Hematopoietic multipotent progenitor cell (in vitro differentiated cells): Measurements from ENCODE around the gene OR52K2. TPM values are rescaled to one million over a fixed set of nuclear protein-coding genes. Genes with fewer than 3 reads are reported as not detected.
"Not testable (repeated sequence)": the region's sequence is repeated elsewhere in the genome, so short reads cannot be mapped to it uniquely, and the experiment has no call there.

Experiments used
- DNase-seq, 3 donors: peaks; one replicate each; pipeline ENCODE4 v3.0.0-alpha.2; 2011 to 2015; ENCODE audit warnings: low read depth in 2 of 3, low spot score in 2 of 3
- total RNA-seq: library from RNA; depleted of rRNA; stranded (reverse); fragments of >200 nt; gene quantifications from one replicate; pipeline ENCODE4 v1.2.3, GENCODE V29; 2012

Gene OR52K2
- total RNA-seq, 1 donor: not detected

DNA sequence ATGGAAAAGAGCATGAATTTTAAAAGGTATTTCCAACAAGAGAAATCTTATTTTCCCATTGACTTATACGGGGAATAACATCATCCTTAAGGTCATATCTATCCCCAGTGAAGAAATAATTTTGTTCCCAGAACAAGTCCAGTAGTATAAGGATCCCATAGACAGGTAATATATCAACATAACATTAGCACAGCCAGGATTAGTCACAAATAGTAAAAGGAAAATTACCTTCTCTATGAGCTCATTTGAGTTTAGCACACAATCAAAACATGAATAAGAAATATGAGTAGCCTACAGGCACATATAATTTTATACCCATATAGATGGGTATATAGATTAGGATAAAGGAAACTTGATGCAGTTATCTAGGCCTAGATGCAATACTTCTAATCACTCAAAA, 30.5 kb downstream of the OR52K2 start:
- no peak for DNase-seq

DNA sequence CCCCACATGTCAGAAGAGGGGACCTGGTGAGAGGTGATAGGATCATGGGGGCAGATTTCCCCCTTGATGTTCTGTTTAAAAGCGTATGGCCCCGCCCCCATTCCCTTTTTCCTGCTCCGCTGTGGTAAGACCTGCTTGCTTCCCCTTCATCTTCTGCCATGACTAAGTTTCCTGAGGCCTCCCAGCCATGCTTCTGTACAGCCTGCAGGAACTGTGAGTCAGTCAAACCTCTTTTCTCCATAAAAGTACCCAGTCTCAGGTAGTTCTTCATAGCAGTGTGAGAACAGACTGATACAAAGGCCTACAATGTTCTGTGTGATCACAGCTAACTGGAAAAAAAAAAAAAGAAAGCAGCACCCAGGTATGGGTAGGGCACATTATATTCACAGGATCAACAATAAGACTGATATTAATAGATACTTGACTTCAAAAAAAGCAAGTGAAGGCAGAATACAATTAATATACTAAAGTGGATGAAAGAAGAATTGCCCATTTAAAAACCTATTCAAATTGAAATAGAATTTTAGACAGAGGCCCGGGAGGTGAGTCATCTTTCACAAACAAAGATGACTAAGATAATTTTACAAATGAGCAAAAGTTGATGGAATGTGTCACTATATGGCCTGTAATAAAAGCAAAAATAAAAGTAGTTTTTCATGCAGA, 31.6 kb downstream of the OR52K2 start:
- peak in 1 of 3 donors; percentile 3 for DNase-seq

DNA sequence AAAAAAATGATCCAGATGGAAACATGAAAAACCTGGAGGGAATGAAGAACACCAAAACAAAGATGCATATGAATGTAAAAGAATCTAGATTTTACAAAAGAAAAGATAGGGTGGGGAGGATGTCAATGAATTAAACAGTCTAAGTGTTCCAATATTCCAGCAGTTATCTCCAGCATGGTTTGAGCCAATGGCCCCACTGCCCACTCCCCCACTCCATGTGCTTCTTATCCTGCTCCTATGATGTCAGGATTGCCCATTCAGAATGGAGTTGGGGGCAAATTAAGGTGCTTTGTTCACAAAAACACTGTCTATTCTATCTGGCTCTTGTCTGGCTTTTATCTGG, 32.1 kb downstream of the OR52K2 start:
- no peak for DNase-seq

DNA sequence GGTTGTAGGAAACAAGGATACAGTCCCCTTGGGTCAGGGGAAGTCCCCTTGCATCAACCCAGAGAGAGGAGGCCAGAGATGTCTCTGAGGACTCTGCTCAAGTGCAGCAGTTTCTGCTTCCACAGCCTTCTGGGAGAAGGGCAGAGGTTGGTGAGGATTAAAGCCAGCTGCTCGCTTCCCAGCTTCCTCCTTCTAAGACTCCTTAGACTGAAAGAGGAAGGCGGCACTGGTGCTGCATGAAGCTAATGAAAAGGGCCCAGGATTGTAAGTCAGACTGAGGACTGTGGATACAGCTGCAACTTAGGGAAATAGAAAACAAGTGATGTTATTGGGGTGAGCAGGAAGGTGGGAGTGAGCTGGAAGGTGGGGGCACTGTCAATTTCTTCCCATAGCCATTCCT, 33.4 kb downstream of the OR52K2 start, which contains the start of gene OR52K1:
Gene OR52K1, plus strand, starts transcription at position 202 of the 400 bp plus-strand sequence. CDS start 6,255 bp downstream, outside the sequence.
- DNase-seq: no peak

DNA sequence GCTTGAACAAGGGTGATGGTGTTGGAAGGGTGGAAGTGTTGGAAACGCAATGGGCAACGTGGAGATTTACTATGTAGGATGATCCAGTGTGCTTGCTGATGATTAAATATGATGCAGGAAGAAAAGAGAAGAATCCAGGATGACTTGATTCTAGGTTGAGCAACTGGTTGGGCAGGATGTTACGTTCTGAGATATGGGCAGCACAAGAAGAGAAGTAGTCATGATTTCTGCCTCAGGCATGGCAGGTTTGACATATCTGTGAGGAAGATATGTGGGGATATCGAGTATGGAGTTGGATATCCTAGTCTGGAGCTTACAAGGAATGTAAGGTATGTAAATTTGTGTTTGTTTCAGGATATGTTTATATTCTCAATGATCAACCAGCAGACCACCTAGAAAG, 35.2 kb downstream of the OR52K2 start:
- no peak for DNase-seq

DNA sequence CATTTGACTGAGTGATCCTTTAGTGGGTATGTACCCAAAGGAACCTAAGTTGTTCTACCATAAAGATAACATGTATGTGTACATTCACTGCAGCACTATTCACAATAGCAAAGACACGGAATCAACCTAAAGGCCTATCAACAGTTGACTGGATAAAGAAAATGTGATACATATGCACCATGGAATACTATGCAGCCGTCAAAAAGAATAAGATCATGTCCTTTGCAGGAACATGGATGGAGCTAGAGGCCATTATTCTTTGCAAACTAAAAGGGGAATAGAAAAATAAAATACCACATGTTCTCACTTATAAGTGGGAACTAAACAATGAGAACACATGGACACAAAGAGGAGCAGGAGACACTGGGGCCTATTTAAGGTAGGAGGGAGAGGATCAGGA, 42.3 kb downstream of the OR52K2 start:
- DNase-seq: not testable (repeated sequence)

DNA sequence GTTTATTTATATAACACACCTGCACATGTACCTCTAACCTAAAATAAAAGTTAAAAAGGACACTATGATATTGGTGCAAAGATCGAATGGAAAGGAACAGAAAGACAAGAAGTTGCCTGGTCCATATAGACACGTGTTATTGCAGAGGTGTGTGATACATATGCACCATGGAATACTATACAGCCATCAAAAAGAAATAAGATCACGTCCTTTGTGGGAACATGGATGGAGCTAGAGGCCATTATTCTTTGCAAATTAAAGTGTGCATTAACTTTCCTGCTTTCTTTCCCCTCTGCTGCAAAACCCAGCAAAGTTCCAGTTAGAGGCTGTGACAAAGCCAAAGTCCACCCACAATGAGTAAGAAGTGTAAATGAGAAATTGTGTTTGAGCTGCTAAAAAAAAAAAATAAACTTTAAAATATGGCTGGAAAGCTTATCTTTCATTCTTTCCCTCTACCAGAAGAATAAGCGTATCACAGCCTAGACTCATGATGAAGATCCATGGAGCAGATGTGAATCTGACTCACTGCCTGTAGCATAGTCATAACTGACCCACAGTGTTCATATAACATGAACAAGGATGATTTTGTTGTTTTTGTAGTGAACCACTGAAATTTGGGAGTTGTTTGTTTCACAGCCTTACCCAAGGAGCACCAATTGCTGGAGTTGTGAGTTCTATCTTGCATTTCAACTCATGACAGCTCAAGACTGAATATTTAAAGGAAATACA, 42.9 kb downstream of the OR52K2 start:
- no peak for DNase-seq

DNA sequence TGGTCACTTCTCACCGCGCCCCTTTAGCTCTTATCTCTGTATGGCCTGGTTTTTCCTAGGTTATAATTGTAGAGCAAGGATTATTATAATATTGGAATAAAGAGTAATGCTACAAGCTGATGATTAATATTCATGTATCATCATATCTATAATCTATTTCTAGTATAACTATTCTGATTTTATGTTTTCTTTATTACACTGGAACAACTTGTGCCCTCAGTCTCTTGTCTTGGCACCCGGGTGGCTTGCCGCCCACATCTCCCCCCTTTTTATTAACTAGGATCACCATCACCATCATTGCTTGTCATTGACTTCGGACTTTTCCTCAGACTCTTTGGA, 44.4 kb downstream of the OR52K2 start:
- no peak for DNase-seq

DNA sequence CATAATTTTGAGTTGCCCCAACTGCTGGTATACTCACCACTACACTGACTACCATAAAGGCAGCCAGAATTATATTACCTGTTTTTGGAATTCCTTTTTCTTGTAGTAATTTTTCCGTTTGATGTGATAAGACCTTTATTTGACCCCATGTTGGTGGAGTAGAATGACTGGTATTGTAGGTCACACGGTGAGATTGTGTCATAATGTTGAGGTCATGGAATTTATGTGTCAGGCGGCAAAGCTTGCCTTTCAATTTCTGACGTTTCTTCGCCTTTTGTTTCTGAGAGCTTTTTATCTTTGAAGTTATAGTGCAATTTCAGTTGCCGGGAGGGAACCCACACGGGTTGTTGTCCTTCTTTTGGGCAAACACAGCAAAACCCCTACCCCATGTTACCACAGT, 46.4 kb downstream of the OR52K2 start:
- DNase-seq: no peak

DNA sequence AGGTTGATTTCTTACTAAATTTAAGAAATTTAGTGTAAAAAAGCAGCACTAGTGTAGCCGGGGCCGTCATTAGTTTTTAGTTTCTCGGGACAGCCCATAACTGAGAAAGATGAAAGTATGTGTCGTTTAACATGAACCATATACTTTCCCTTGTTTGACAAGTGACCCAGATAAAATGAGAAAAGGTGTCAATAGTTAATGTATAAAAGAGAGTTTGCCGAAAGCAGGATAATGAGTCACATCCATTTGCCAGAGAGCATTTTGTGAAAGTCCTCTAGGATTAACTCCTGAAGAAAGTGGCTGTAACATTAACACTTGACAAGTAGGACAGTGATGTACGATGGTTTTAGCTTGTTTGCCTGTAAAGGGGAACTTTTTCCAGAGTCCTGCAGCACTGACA, 46.9 kb downstream of the OR52K2 start:
- no peak for DNase-seq

DNA sequence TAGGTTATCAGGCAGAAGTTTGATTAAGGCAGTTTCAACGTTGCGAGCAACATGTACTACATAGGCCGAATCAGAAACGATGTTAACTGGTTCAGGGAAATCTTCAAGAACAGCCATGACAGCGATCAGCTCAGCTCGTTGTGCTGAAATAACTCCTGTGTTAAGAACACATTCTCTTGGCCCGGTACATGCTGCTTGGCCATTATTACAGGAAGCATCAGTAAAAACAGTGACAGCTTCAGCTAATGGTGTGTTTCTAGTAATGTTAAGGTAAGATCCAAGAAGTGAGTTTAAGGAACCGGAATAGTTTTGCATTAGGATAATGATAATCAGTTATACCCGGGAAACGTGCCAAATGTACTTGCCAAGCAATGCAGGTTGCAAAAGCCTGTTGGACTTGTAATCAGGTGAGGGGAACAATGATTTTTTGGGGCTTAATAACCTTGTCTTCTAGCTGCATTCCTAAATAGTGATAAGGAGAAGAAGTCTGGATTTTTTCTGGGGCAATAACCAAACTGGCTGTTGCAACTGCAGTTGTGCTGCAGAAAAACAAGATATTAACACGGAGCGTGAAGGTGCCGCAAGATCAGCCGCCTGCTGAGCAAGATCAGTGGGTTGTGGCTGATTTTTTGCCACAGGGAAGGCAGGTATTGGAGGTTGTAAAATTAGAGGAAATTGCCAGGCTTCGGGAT, 47.6 kb downstream of the OR52K2 start:
- DNase-seq: no peak

Other genes with a start within 250 kb of the OR52K2 start
- 0.27 TPM for gene OR52B4, start 80.9 kb upstream of the OR52K2 start, total RNA-seq
- 30.7 TPM for gene TRIM21, start 55.6 kb upstream of the OR52K2 start, total RNA-seq
- under 0.01 TPM for gene OR52K1, start 33.4 kb downstream of the OR52K2 start, total RNA-seq
- gene OR52M1, start 95.9 kb downstream of the OR52K2 start, total RNA-seq: not detected
- gene OR52I2, start 132.4 kb downstream of the OR52K2 start, total RNA-seq: not detected
- gene OR52I1, start 144.7 kb downstream of the OR52K2 start, total RNA-seq: not detected
- gene TRIM68, start 158.9 kb downstream of the OR52K2 start, total RNA-seq: 11.8 TPM
- under 0.01 TPM for gene OR51D1, start 188.2 kb downstream of the OR52K2 start, total RNA-seq
- not detected for gene OR51E1, start 194.7 kb downstream of the OR52K2 start, total RNA-seq
- gene OR51E2, start 248.6 kb downstream of the OR52K2 start, total RNA-seq: under 0.01 TPM